GM12878 (cell line): ENCODE results near the gene PTPRD. TPM values are rescaled to one million over a fixed set of nuclear protein-coding genes. Genes with fewer than 3 reads are reported as not detected.

Source experiments
- ATAC-seq: fragments of 200-7000 bp; cut with Tn5 transposase; 3 replicates; pipeline ENCODE4 v1.9.1; 2020; ENCODE audit warnings: mild to moderate bottlenecking, moderate library complexity
- BruUV-seq: library from RNA; stranded (reverse); fragments of 400-500 nt; replicated peaks from 2 replicates; lab custom pipeline; 2021; lab: Mats Ljungman, UMichigan
- CTCF ChIA-PET: fragments of 300-600 bp; sonication (Branson Sonifier 250); formaldehyde crosslinking; extraction: SDS; loops from one replicate; lab custom pipeline; 2021; ENCODE audit warnings: inconsistent platforms; lab: Yijun Ruan, JAX
- POLR2A ChIA-PET: fragments of 350-600 bp; formaldehyde crosslinking; extraction: SDS; loops from one replicate; lab custom pipeline; 2021; ENCODE audit warnings: inconsistent platforms; lab: Charles Lee
- RAD21 ChIA-PET: fragments of 300-600 bp; sonication (Branson Sonifier 250); formaldehyde crosslinking; loops from one replicate; lab custom pipeline; 2023; ENCODE audit warnings: antibody characterized with exemption; ENCODE audit not compliant: unreplicated experiment; lab: Charles Lee
- SMC1A ChIA-PET: fragments of 300-600 bp; sonication (Branson Sonifier 250); formaldehyde crosslinking; loops from one replicate; lab custom pipeline; 2023; ENCODE audit not compliant: unreplicated experiment, uncharacterized antibody; lab: Charles Lee
- DNase-seq: peaks from one replicate; pipeline ENCODE4 v3.0.0-alpha.2; 2011; ENCODE audit warnings: low read depth, low spot score
- FAIRE-seq: peaks from 3 replicates; lab custom pipeline; 2011; peaks lifted over from hg19 to GRCh38; lab: Jason Lieb, UNC
- H2AFZ ChIP-seq: 2 replicates; pipeline ENCODE4 v1.6.0; 2011; ENCODE audit warnings: low read depth, low read length, control low read depth; ENCODE audit not compliant: control insufficient read depth
- H3K27ac ChIP-seq: 2 replicates; pipeline ENCODE4 v1.5.1; 2011; ENCODE audit warnings: control low read depth; ENCODE audit not compliant: control insufficient read depth, insufficient read depth
- H3K27me3 ChIP-seq, 2 experiments: replicated peaks in 1 of 2; 2 replicates each; pipeline versions ENCODE4 v1.6.0 to v1.6.1; 2011; ENCODE audit warnings: low read length in 1 of 2; ENCODE audit not compliant: control insufficient read depth in 2 of 2, insufficient read depth in 2 of 2
- H3K36me3 ChIP-seq, 2 experiments: 2 replicates each; pipeline ENCODE4 v1.5.1; 2011; ENCODE audit warnings: low read length in 1 of 2; ENCODE audit not compliant: control insufficient read depth in 2 of 2, insufficient read depth in 2 of 2
- H3K4me1 ChIP-seq: 2 replicates; pipeline ENCODE4 v1.6.1; 2011; ENCODE audit warnings: mild to moderate bottlenecking, low read length, moderate library complexity, mixed read lengths; ENCODE audit not compliant: control insufficient read depth, insufficient read depth
- H3K4me2 ChIP-seq: 2 replicates; pipeline ENCODE4 v1.6.0; 2011; ENCODE audit warnings: control low read depth; ENCODE audit not compliant: control insufficient read depth, insufficient read depth
- H3K4me3 ChIP-seq: fragments of 200-600 bp; sonication (generic); 2 replicates; pipeline ENCODE4 v1.5.1; 2016
- H3K79me2 ChIP-seq: 2 replicates; pipeline ENCODE4 v1.6.0; 2011; ENCODE audit warnings: low read length; ENCODE audit not compliant: control insufficient read depth, insufficient read depth
- H3K9ac ChIP-seq: 2 replicates; pipeline ENCODE4 v1.8.0; 2011; ENCODE audit warnings: low read length, control low read depth, mixed read lengths; ENCODE audit not compliant: control insufficient read depth, insufficient read depth
- H3K9me3 ChIP-seq: replicated peaks from 3 replicates; pipeline ENCODE4 v1.5.1; 2011; ENCODE audit warnings: mild to moderate bottlenecking, low read length; ENCODE audit not compliant: control insufficient read depth, insufficient read depth
- H4K20me1 ChIP-seq: 2 replicates; pipeline ENCODE4 v1.6.0; 2011; ENCODE audit not compliant: control insufficient read depth, insufficient read depth
- CBX5 ChIP-seq: sonication (generic); IDR thresholded peaks from 2 replicates; pipeline ENCODE4 v1.6.1; 2016; ENCODE audit warnings: low read depth, moderate library complexity, mild to moderate bottlenecking, inconsistent platforms
- CEBPB ChIP-seq, 2 experiments: fragments of 150-350 bp in 1 of 2; IDR thresholded peaks; 2 replicates each; pipeline ENCODE4 v1.6.1; 2012 to 2014; ENCODE audit warnings: low read depth in 2 of 2, low read length in 2 of 2, borderline replicate concordance in 1 of 2, inconsistent platforms in 1 of 2
- CHD1 ChIP-seq: IDR thresholded peaks from 2 replicates; pipeline ENCODE4 v1.6.1; 2012; ENCODE audit warnings: low read depth, low read length, improper control_type of control experiment
- CREB1 ChIP-seq: IDR thresholded peaks from 2 replicates; pipeline ENCODE4 v1.6.1; 2012; ENCODE audit warnings: low read depth, mild to moderate bottlenecking, inconsistent platforms
- CREM ChIP-seq: IDR thresholded peaks from 2 replicates; pipeline ENCODE4 v1.6.1; 2014; ENCODE audit warnings: antibody characterized with exemption, low read depth
- DPF2 ChIP-seq: fragments of 450-650 bp; IDR thresholded peaks from 2 replicates; pipeline ENCODE4 v1.6.1; 2017; ENCODE audit warnings: mild to moderate bottlenecking
- HSF1 ChIP-seq: fragments of 150-350 bp; IDR thresholded peaks from 2 replicates; pipeline ENCODE4 v1.6.1; 2014; ENCODE audit warnings: mild to moderate bottlenecking, low read depth, low read length
- IKZF2 ChIP-seq, 2 experiments: fragments of 450-650 bp; IDR thresholded peaks; 2 replicates each; pipeline ENCODE4 v1.6.1; 2017; ENCODE audit warnings: mild to moderate bottlenecking in 2 of 2, moderate library complexity in 2 of 2
- IRF4 ChIP-seq: IDR thresholded peaks from 2 replicates; pipeline ENCODE4 v1.6.1; 2011; ENCODE audit warnings: low read depth, low read length
- IRF5 ChIP-seq: fragments of 450-650 bp; IDR thresholded peaks from 2 replicates; pipeline ENCODE4 v1.6.1; 2017; ENCODE audit warnings: borderline replicate concordance
- LARP7 ChIP-seq: fragments of 450-650 bp; IDR thresholded peaks from 2 replicates; pipeline ENCODE4 v1.6.1; 2017; ENCODE audit warnings: mild to moderate bottlenecking
- MEF2B ChIP-seq: fragments of 450-650 bp; IDR thresholded peaks from 2 replicates; pipeline ENCODE4 v1.6.1; 2018; ENCODE audit warnings: mild to moderate bottlenecking, moderate library complexity; ENCODE audit not compliant: partially characterized antibody, poor library complexity, severe bottlenecking
- NBN ChIP-seq: fragments of 450-650 bp; IDR thresholded peaks from 2 replicates; pipeline ENCODE4 v1.6.1; 2016
- NFIC ChIP-seq: IDR thresholded peaks from 2 replicates; pipeline ENCODE4 v1.6.1; 2012; ENCODE audit warnings: low read depth, mild to moderate bottlenecking, inconsistent platforms, low read length, moderate library complexity
- SKIL ChIP-seq: fragments of 450-650 bp; IDR thresholded peaks from 2 replicates; pipeline ENCODE4 v1.6.1; 2017; ENCODE audit warnings: mild to moderate bottlenecking, low read depth, inconsistent platforms; ENCODE audit not compliant: poor library complexity, severe bottlenecking
- ZBTB33 ChIP-seq: fragments of 450-650 bp; IDR thresholded peaks from 2 replicates; pipeline ENCODE4 v1.6.1; 2017; ENCODE audit warnings: mild to moderate bottlenecking
- WGBS: methylation state at CpG from one replicate; pipeline ENCODE4 v1.1.6; 2016; ENCODE audit warnings: low lambda C conversion rate; ENCODE audit not compliant: insufficient replicate concordance, insufficient coverage; ENCODE audit errors: missing lambda C conversion rate; 5-methylcytosine and 5-hydroxymethylcytosine counted together
- in situ Hi-C: fragments of 300-500 bp; cut with MboI; formaldehyde crosslinking; loops from 9 replicates; pipeline ENCODE4 v1.14.3; 2018; ENCODE audit warnings: mixed read lengths
- intact Hi-C: fragments of 100-400 bp; cut with micrococcal nuclease; formaldehyde crosslinking; loops from one replicate; pipeline ENCODE4 v1.14.2; 2022; ENCODE audit not compliant: unreplicated experiment
- polyA plus RNA-seq, 11 experiments: library from polyadenylated mRNA; depleted of rRNA in 4 of 11; unstranded in 6 of 11; stranded (reverse) in 5 of 11; fragments of >200 nt; fragmentation: Nextera tagmentation in 4 of 11; fragmentation: Illumina TruSeq in 1 of 11; extraction: Ambion mirVana in 4 of 11; extraction: Trizol in 1 of 11; gene quantifications; 1 replicate in 1 of 11; 2 replicates in 10 of 11; pipeline versions ENCODE4 v1.2.1 to v1.2.3, GENCODE V29; 2011 to 2016; ENCODE audit warnings: inconsistent platforms in 2 of 11, missing spikeins in 2 of 11, low read depth in 1 of 11
- total RNA-seq, 4 experiments: library from RNA; depleted of rRNA in 3 of 4; stranded (reverse); fragments of >200 nt in 3 of 4; fragmentation: Illumina TruSeq in 1 of 4; extraction: Trizol in 1 of 4; gene quantifications; 2 replicates each; pipeline versions ENCODE4 v1.2.1 to v1.2.3, GENCODE V29; 2013 to 2021

PTPRD gene
- total and polyA plus RNA-seq, 10 of the 15 experiments (the other 5 are each of a cell fraction or from before 2014, with no cell fraction given): under 0.01 to 0.05 (median 0.01) TPM; not detected in 7

- Histone ChIP-seq H3K9ac (no peak overlapping the region), H3K27me3 (no peaks in the 10 kb centered on the region; a peak in 1 of 4 replicates), H3K4me3 (no peak overlapping the region), H4K20me1 (no peaks in the 10 kb centered on the region), H3K36me3 (no peaks in the 10 kb centered on the region), H3K79me2 (no peaks in the 10 kb centered on the region), H3K4me1 (no peaks in the 10 kb centered on the region), H3K27ac (no peak overlapping the region), H3K4me2 (no peak overlapping the region), H3K9me3 (no peaks in the 10 kb centered on the region), H2AFZ (no peak overlapping the region)
- ChIA-PET CTCF (interaction anchor here (0.9 kb wide), 1 partner anchor 10 kb away, joined by 3 read pairs; no protein-coding TSS in a partner anchor), POLR2A (no interaction called here), RAD21 (interaction anchor here (0.6 kb wide), 1 partner anchor 1882 kb away, joined by 3 read pairs; no protein-coding TSS in a partner anchor), SMC1A (no interaction called here)
- TF ChIP-seq IKZF2 (IDR thresholded peaks at IDR 0.05): no peak
- no peak for TF ChIP-seq HSF1
- no peak for TF ChIP-seq IRF5
- TF ChIP-seq ZBTB33: no peak
- TF ChIP-seq DPF2: no peak
- no peak for TF ChIP-seq NFIC
- no peak for TF ChIP-seq SKIL
- TF ChIP-seq CEBPB (IDR thresholded peaks at IDR 0.05; ENCODE audit: borderline replicate concordance in 1 of 2, low read depth in 2 of 2, low read length in 2 of 2): no peak
- no peak for TF ChIP-seq MEF2B
- no peak for TF ChIP-seq IRF4
- no peak for TF ChIP-seq CREB1
- no peak for TF ChIP-seq CHD1
- no peak for TF ChIP-seq NBN
- no peak for TF ChIP-seq CBX5
- TF ChIP-seq CREM: no peak
- TF ChIP-seq LARP7: no peak
- in situ Hi-C loops (no loop called here), intact Hi-C loops (no loop called here)
- no peak for DNase-seq
- BruUV-seq: no TSS peak
- ATAC-seq: no peak
- 46% methylated on average over 4 of the region's 5 CpGs for WGBS
- no peak for FAIRE-seq
Measured at GRCh38 chr9:8782237-8782636, 1830.6 kb downstream of the PTPRD start.
